Measurements from ENCODE around the gene UBE2I.

The UBE2I gene

DNA sequence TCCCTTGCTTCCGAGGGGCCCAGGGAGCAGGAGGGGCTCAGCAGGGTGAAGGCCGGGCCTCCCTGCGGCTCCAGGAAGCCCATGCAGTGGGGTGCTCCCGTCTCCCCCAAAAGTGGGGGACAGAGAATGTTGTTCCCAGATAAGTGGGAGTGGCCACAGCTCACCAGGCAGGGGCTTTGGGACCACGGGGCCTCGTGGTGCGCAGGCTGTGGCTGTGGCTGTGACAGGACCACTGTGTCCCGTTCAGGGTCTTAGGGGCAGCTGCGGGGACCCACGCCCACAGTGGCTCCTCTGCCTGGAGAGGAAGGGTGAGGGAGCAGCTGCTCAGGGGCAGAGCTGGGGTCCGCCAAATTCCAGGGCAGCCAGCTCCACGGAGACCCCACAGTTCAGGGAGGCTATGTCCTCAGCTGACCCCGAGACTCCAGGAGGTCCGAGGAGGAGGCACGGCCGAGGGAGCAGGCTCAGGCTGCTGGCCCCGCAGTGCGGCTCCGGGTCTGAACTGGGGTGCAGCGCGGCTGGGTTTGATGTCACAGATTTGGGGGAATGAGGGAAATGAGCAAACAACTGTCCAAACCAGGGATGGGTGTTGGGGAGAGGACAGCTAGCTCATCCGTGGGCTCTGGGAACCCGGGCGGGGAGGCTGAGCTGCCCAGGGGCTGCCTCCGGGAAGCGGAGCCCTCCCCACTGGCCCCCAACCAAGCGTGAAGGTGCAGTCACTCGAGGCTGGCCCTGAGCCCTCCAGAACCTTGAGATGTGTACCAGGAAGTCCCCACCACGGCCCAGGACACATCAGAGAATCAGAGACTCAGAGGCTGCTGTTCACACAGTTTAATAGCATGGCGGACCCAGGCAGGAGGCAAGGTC, 30.1 kb upstream of the UBE2I start:
- peaks cover 32% of the 10 kb centered on the region for H3K27me3 ChIP-seq (ENCODE audit: control insufficient read depth, insufficient read depth, low read length)
- no peak overlapping the region for H3K9ac ChIP-seq (ENCODE audit: low read depth, low read length)
- H3K4me1 ChIP-seq (ENCODE audit: control insufficient read depth, insufficient read depth, low read length): no peaks in the 10 kb centered on the region

DNA sequence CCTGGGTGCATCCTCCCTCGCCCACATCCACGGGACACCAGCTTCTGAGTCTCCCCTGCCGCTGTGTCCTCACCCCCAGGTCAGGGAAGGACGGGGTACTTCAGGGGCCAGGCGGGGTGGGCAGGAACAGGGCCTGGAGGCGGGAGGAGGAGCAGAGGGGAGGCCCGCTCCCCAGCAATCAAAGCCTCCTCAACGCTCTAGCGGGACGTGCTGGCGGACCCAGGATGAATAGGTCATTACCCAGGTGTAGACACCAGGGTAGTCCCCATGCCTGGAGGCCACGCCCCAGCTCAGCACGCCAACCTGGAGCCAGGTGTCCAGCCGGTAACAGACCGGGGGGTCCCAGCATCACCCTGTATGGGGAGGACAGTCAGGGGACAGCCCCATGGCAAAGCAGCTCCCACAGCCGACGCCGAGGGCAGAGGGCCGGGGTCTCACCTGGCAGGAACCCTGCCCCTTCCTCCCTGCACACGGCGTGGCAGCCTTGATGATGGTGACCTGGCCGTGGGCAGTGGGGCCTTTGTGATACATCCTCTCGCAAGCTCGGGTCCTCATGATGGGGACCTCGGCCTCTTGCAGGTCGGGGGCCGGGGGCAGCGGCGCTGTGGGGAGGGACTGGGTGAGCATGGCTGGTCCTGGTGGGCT, 29.4 kb upstream of the UBE2I start:
- Histone ChIP-seq H3K9ac (ENCODE audit: low read depth, low read length) (no peak overlapping the region), H3K4me3 (ENCODE audit: low read length) (no peak overlapping the region)

More for the DNA sequence above, 30.1 kb upstream of the UBE2I start:
- Histone ChIP-seq H3K36me3 (ENCODE audit: insufficient read depth, low read length) (no peaks in the 10 kb centered on the region), H3K9me3 (replicated peaks; ENCODE audit: low read length) (no peaks in the 10 kb centered on the region), H3K4me3 (ENCODE audit: low read length) (no peak overlapping the region), H3K4me2 (ENCODE audit: low read length) (no peak overlapping the region)

DNA sequence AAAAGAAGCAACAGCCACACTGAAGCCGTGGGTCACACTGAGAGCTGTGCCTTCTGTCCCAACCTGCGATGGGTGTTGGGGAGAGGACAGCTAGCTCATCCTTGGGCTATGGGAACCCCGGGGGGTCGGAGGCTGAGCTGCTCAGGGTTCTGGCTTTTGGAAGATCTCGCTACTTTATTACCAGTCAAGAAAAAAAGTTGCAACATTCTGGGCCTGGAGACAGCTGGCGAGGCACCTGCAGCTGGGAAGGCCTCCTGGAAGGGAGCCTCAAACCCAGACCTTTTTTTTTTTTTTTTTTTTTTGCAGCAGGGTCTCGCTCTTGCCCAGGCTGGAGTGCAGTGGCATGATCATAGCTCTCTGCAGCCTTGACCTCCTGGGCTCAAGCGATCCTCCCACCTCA, 28.7 kb upstream of the UBE2I start:
- H3K9me3 ChIP-seq (replicated peaks; ENCODE audit: low read length): no peaks in the 10 kb centered on the region
- no peak overlapping the region for H3K4me2 ChIP-seq (ENCODE audit: low read length)
- no peak overlapping the region for H3K9ac ChIP-seq (ENCODE audit: low read depth, low read length)
- H3K4me3 ChIP-seq (ENCODE audit: low read length): no peak overlapping the region
- peaks cover 30% of the 10 kb centered on the region for H3K27me3 ChIP-seq (ENCODE audit: control insufficient read depth, insufficient read depth, low read length)
- no peaks in the 10 kb centered on the region for H3K36me3 ChIP-seq (ENCODE audit: insufficient read depth, low read length)
- no peaks in the 10 kb centered on the region for H3K4me1 ChIP-seq (ENCODE audit: control insufficient read depth, insufficient read depth, low read length)

More for the DNA sequence above, 29.4 kb upstream of the UBE2I start:
- Histone ChIP-seq H3K27me3 (ENCODE audit: control insufficient read depth, insufficient read depth, low read length) (peaks cover 34% of the 10 kb centered on the region), H3K9me3 (replicated peaks; ENCODE audit: low read length) (no peaks in the 10 kb centered on the region), H3K4me2 (ENCODE audit: low read length) (no peak overlapping the region), H3K4me1 (ENCODE audit: control insufficient read depth, insufficient read depth, low read length) (no peaks in the 10 kb centered on the region), H3K36me3 (ENCODE audit: insufficient read depth, low read length) (no peaks in the 10 kb centered on the region)

DNA sequence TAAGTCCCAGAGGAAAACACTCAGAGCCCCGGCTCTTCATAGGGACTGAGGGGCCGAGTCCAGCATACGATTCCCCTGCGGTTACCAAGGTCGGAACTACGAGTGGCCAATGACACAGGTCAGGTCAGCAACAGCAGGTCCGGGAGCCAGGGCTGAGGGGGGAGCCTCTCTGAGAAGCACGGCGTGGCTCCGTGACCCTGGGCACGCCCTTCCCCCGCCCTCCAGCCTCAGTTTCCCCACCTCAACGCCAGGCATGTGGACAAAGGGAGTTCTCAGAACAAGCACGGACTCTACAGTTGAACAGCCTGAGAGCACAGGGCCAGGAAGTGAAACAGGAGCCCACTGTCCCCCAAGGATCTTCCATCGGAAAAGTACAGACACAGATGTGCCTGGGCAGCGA, 27.9 kb upstream of the UBE2I start:
- Histone ChIP-seq H3K9ac (ENCODE audit: low read depth, low read length) (no peak overlapping the region), H3K4me2 (ENCODE audit: low read length) (no peak overlapping the region)

DNA sequence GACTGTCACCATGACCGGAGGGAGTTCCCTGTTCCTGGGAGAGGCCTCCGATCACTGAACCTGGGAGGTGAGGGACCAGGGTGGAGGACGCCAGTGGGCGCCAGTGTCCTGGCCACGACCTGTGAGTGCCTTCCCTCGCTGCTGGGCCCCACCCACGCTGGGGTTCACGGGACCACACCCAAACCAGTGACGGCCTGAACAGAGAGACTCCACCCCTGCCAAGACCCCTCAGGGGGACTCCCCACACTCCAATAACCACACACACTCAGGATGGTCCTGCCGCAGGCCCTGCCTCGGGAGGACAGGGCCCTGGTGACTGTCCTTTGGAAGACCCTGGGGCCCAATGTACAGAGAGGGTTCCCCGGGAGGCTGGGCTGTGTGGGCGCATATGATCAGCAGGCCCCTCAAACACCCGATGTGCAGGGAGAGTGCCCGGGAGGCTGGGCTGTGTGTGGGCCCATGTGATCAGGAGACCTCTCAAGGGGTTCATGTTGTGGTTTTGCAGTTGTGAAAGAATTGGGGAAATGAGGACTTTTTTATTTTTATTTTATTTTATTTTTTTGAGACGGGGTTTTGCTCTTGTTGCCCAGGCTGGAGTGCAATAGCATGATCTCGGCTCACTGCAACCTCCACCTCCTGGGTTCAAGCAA, 27.0 kb upstream of the UBE2I start:
- H3K27me3 ChIP-seq (ENCODE audit: control insufficient read depth, insufficient read depth, low read length): peaks cover 37% of the 10 kb centered on the region
- H3K36me3 ChIP-seq (ENCODE audit: insufficient read depth, low read length): no peaks in the 10 kb centered on the region
- no peak overlapping the region for H3K4me2 ChIP-seq (ENCODE audit: low read length)
- no peak overlapping the region for H3K4me3 ChIP-seq (ENCODE audit: low read length)
- no peaks in the 10 kb centered on the region for H3K4me1 ChIP-seq (ENCODE audit: control insufficient read depth, insufficient read depth, low read length)
- H3K9ac ChIP-seq (ENCODE audit: low read depth, low read length): no peak overlapping the region
- H3K9me3 ChIP-seq (replicated peaks; ENCODE audit: low read length): no peaks in the 10 kb centered on the region

More for the DNA sequence above, 27.9 kb upstream of the UBE2I start:
- Histone ChIP-seq H3K4me3 (ENCODE audit: low read length) (no peak overlapping the region), H3K27me3 (ENCODE audit: control insufficient read depth, insufficient read depth, low read length) (peaks cover 33% of the 10 kb centered on the region), H3K9me3 (replicated peaks; ENCODE audit: low read length) (no peaks in the 10 kb centered on the region), H3K36me3 (ENCODE audit: insufficient read depth, low read length) (no peaks in the 10 kb centered on the region), H3K4me1 (ENCODE audit: control insufficient read depth, insufficient read depth, low read length) (no peaks in the 10 kb centered on the region)

DNA sequence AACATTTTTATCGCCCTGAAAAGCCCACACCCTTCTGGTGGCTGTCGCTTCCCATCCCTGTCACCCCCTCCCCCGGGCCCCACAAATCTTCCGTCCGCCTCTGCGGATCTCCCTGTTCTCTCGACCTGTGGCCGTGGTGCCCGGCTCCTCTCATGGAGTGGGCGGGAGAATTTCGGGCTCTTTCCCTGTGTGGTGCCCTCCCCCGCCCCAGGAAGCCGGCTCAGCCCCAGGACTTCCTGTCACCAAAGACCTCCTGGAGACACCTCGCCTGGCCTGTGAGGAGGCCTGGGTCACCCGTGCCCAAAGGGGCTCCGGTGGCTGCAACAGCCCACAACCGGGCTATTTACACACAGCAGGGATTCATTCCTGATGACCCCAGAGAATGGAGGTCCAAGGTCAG, 26.1 kb upstream of the UBE2I start:
- no peak overlapping the region for H3K9ac ChIP-seq (ENCODE audit: low read depth, low read length)
- H3K4me2 ChIP-seq (ENCODE audit: low read length): no peak overlapping the region
- peaks cover 46% of the 10 kb centered on the region for H3K27me3 ChIP-seq (ENCODE audit: control insufficient read depth, insufficient read depth, low read length)

DNA sequence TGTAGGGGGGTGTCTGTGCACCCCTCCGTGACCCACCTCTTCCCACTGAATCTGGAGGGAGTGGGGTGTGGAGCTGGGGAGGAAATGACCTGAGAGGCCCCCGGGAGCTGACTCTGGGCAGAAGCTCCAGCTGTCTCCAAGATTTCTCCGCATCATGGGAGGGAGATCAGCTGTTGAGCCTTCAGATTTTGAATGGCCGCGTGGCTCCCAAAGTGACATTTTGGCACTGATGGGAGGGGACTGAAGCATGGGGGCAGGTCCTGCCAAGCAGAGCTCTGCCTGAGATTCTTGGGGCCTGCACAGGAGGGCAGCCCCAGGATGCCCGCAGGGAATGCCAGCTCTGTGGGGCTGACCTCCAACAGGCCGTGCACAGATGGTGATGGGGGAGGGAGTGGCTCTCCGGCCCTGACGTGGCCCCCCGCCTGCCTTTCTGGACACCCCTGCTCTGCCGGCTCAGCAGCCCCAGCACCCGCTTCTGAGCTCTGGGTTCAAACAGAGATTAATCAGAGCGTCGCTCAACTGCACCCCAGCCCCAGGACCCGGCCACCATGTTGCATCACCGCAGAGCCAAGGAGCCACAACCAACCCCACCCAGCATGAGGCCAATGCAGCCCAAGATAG, 25.3 kb upstream of the UBE2I start:
- Histone ChIP-seq H3K9me3 (replicated peaks; ENCODE audit: low read length) (no peaks in the 10 kb centered on the region), H3K4me1 (ENCODE audit: control insufficient read depth, insufficient read depth, low read length) (no peaks in the 10 kb centered on the region), H3K4me3 (ENCODE audit: low read length) (no peak overlapping the region), H3K4me2 (ENCODE audit: low read length) (no peak overlapping the region), H3K27me3 (ENCODE audit: control insufficient read depth, insufficient read depth, low read length) (peaks cover 54% of the 10 kb centered on the region), H3K9ac (ENCODE audit: low read depth, low read length) (no peak overlapping the region), H3K36me3 (ENCODE audit: insufficient read depth, low read length) (no peaks in the 10 kb centered on the region)

More for the DNA sequence above, 26.1 kb upstream of the UBE2I start:
- Histone ChIP-seq H3K9me3 (replicated peaks; ENCODE audit: low read length) (no peaks in the 10 kb centered on the region), H3K4me1 (ENCODE audit: control insufficient read depth, insufficient read depth, low read length) (no peaks in the 10 kb centered on the region), H3K4me3 (ENCODE audit: low read length) (no peak overlapping the region), H3K36me3 (ENCODE audit: insufficient read depth, low read length) (no peaks in the 10 kb centered on the region)

DNA sequence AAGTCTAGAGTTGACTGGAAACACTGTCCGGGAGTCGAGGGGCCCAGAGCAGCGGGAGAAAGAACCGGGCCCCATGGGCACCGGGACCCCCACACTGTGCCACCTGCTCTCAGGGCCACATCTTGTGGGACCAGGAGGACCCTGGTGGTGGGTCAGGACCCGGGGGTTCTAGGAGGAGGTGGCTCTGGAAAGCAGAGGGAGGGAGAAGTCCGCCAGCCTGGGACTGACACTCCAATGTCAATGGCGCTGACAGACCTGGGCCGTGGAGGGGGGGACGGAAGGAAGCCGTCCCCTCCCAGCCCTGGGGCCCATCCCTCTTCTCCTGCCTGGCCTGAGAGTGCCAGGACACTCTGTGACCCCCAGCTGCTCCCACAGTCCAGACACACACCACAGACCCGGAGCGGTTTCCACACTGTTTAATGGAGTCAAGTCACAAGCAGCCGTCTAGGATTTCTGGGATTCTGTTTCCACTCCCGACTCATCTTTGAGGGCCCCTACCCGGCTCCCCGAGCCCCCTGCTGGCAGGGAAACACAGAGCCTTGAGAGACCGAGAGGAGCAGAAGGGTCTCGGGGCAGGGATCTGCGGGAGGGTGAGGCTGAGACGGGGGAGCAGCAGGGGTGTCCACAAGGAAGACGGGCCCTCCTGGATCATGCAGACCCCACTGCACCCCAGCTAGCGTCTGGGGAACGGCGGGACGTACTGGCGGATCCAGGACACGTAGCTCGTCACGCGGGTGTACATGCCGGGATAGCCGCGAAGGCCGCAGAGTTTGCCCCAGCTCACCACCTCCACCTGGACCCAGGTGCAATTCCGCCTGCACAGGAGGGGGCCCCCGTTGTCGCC, 23.5 kb upstream of the UBE2I start:
- Histone ChIP-seq H3K4me3 (ENCODE audit: low read length) (no peak overlapping the region), H3K27me3 (ENCODE audit: control insufficient read depth, insufficient read depth, low read length) (peaks cover 65% of the 10 kb centered on the region), H3K4me1 (ENCODE audit: control insufficient read depth, insufficient read depth, low read length) (no peaks in the 10 kb centered on the region), H3K36me3 (ENCODE audit: insufficient read depth, low read length) (no peaks in the 10 kb centered on the region), H3K9me3 (replicated peaks; ENCODE audit: low read length) (no peaks in the 10 kb centered on the region), H3K9ac (ENCODE audit: low read depth, low read length) (no peak overlapping the region), H3K4me2 (ENCODE audit: low read length) (no peak overlapping the region)

DNA sequence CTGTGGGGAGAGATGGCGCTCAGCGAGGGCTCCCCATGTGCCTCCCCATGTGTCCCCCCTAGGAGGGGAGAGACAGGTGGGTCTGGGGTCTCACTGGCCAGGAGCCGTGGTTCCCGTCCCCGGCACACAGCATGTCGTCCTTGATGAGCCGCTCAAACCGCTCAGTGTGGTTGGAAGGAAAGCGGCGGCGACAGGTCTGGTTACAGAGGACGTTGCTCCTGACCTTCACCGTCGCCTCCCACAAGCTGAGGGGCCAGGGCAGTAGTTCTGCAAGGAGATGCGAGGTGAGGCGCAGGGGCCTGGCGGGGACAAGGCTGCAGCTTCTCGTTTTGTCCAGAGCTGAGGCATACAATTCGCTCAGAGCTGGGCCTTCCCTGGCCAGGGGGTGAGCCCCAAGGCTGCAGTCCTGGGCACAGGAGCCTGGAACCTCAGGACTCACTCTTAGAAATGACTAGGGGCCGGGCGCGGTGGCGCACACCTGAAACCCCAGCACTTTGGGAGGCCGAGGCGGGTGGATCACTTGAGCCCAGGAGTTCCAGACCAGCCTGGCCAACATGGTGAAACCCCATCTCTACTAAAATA, 22.8 kb upstream of the UBE2I start:
- Histone ChIP-seq H3K9ac (ENCODE audit: low read depth, low read length) (no peak overlapping the region), H3K4me3 (ENCODE audit: low read length) (no peak overlapping the region), H3K9me3 (replicated peaks; ENCODE audit: low read length) (no peaks in the 10 kb centered on the region), H3K4me1 (ENCODE audit: control insufficient read depth, insufficient read depth, low read length) (no peaks in the 10 kb centered on the region), H3K4me2 (ENCODE audit: low read length) (no peak overlapping the region), H3K36me3 (ENCODE audit: insufficient read depth, low read length) (no peaks in the 10 kb centered on the region), H3K27me3 (ENCODE audit: control insufficient read depth, insufficient read depth, low read length) (peaks cover 67% of the 10 kb centered on the region)

DNA sequence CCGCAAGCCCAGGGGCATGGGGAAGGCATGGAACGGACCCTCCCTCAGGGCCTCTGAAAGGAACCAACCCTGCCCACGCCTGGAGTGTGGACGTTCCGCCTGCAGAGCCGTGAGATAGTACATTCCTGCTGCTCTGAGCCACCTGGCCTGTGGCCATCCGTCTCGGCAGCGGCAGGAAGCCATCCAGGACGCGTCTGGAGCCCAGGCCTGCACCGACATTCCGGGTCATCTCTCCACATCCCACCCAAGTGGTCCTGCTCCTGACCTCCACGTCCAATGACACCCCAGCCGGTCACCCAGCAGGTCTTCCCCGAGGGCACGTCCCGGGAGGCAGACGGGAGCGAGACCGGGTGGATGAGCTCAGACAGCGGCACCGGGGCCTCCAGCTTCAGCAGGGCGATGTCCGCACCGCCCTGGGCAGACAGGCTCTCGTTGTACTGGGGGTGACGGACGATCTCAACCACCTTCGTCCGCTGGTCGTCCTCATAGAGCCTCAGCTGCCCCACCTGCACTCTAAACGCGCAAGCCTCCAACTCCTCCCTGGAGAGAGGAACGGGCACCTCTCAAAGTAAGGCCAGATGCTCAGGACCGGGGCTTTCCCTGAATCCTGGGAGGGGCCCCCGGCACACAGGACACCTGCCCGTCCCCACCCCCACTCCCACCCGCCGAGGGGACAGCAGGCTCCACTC, 21.3 kb upstream of the UBE2I start:
- peaks cover 72% of the 10 kb centered on the region for H3K27me3 ChIP-seq (ENCODE audit: control insufficient read depth, insufficient read depth, low read length)
- H3K9ac ChIP-seq (ENCODE audit: low read depth, low read length): no peak overlapping the region

More for the DNA sequence above, 21.3 kb upstream of the UBE2I start:
- no peaks in the 10 kb centered on the region for H3K4me1 ChIP-seq (ENCODE audit: control insufficient read depth, insufficient read depth, low read length)
- no peaks in the 10 kb centered on the region for H3K9me3 ChIP-seq (replicated peaks; ENCODE audit: low read length)
- no peak overlapping the region for H3K4me2 ChIP-seq (ENCODE audit: low read length)
- no peaks in the 10 kb centered on the region for H3K36me3 ChIP-seq (ENCODE audit: insufficient read depth, low read length)
- H3K4me3 ChIP-seq (ENCODE audit: low read length): no peak overlapping the region
